HFFc6 (cell line): ENCODE data around the gene KCTD7. TPM values are rescaled to one million over a fixed set of nuclear protein-coding genes. Genes with fewer than 3 reads are reported as not detected.

Experiments
- DNase-seq: peaks from one replicate; pipeline ENCODE4 v3.0.0-alpha.2; 2018
- H3K27ac Mint-ChIP-seq: 2 replicates; pipeline ENCODE4 v1.8.0; 2020; ENCODE audit warnings: mild to moderate bottlenecking, mixed read lengths
- H3K27me3 Mint-ChIP-seq: 2 replicates; pipeline ENCODE4 v1.8.0; 2021; ENCODE audit warnings: mild to moderate bottlenecking, moderate library complexity, mixed read lengths; ENCODE audit not compliant: insufficient read depth
- H3K36me3 Mint-ChIP-seq: 2 replicates; pipeline ENCODE4 v1.8.0; 2021; ENCODE audit warnings: low read depth, mixed read lengths
- H3K4me1 Mint-ChIP-seq: 2 replicates; pipeline ENCODE4 v1.8.0; 2020; ENCODE audit warnings: low read depth, mixed read lengths
- H3K4me3 Mint-ChIP-seq: 2 replicates; pipeline ENCODE4 v1.8.0; 2020; ENCODE audit warnings: mild to moderate bottlenecking, moderate library complexity, mixed read lengths
- H3K9me3 Mint-ChIP-seq: 2 replicates; pipeline ENCODE4 v1.8.0; 2020; ENCODE audit warnings: mild to moderate bottlenecking, mixed read lengths
- total RNA-seq, 6 experiments: library from RNA; stranded (reverse); fragmentation: NEBNext Ultra II Directional; extraction: Animal tissue kit (Norgen Biotek cat#: 25700); gene quantifications; 2 replicates in 1 of 6; 3 replicates in 5 of 6; pipeline ENCODE4 v1.2.3, GENCODE V29; 2021
- TF ChIP-seq, protein P1 (sequence below): fragments of 200-600 bp; sonication (generic); IDR thresholded peaks from 2 replicates; pipeline ENCODE4 v1.5.0; 2021; ENCODE audit warnings: antibody characterized with exemption, mild to moderate bottlenecking

The KCTD7 gene
- total RNA-seq, 6 experiments from 2014 or later: 8.2 to 11.8 (median 10.1) TPM

DNA sequence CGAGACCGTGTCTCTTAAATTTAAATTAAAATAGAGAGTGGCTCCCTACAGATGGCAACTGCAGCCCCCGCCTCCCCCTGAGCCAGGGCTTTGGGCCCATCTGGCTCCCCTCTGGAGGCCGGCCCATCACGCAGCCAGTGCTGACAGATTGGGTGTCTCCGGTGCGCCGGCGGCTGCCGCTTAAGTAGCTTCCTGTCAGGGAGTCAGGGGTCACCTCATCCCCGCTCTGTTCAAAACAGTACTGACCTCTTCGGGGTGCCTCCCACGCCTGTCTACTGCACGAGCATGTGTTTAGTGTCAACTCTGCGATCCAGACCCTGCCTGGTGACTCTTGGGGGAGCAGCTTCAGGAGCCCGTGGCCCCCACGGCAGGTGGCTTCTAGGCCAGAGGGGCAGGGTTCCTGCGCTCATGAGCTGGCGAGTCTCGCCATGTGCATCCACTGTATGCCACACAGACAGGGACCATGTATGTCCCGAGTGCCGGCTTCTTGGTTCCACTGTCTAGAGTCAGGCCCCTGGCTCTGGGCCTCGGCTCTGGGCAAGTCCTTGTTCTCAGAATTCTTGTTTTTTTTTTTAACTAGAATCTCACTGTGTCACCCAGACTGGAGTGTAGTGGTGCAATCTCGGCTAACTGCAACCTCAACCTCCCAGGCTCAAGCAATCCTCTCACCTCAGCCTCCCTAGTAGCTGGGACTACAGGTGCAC, 36.1 kb downstream of the KCTD7 start:
- Mint-ChIP-seq H3K4me3 (no peak overlapping the region), H3K27me3 (no peaks in the 10 kb centered on the region; the same call in 1 of the 2 replicates), H3K4me1 (no peaks in the 10 kb centered on the region), H3K36me3 (peaks cover 11% of the 10 kb centered on the region), H3K27ac (no peak overlapping the region), H3K9me3 (no peaks in the 10 kb centered on the region)
- no peak for DNase-seq
- TF ChIP-seq, protein P1, sequence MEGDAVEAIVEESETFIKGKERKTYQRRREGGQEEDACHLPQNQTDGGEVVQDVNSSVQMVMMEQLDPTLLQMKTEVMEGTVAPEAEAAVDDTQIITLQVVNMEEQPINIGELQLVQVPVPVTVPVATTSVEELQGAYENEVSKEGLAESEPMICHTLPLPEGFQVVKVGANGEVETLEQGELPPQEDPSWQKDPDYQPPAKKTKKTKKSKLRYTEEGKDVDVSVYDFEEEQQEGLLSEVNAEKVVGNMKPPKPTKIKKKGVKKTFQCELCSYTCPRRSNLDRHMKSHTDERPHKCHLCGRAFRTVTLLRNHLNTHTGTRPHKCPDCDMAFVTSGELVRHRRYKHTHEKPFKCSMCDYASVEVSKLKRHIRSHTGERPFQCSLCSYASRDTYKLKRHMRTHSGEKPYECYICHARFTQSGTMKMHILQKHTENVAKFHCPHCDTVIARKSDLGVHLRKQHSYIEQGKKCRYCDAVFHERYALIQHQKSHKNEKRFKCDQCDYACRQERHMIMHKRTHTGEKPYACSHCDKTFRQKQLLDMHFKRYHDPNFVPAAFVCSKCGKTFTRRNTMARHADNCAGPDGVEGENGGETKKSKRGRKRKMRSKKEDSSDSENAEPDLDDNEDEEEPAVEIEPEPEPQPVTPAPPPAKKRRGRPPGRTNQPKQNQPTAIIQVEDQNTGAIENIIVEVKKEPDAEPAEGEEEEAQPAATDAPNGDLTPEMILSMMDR: no peak

DNA sequence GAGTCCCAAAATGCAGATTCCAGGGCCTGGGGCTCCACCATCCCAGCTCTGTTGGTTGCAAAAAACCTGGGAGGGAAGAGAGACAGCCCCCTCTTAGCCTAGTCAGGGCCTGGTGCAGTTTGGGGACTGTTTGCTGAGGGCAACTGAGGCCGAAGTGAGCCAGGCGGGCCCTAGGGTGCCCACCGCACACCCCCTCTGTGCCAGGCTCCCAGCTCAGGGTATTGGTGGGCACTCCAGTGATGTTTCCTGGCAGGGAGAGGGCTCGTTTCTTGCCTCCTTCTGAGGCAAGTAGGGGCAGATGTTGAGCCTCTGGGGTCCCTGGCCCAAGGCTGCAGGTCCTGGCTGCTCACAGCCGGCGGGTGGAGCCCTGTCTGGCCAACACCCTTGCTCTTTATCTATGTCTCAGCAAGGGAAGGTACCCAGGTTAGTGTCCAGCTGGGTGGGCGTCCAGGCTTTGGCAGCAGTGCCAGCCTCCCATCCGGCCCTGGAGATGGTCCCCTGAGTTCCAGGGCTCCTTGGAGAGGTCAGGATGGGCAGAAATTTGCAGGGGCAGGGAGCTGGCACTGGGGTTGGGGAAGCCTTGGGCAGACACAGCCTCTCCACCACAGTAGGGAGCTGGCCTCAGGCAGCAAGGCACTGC, 37.8 kb downstream of the KCTD7 start:
- no peak for DNase-seq
- peaks cover 12% of the 10 kb centered on the region for H3K36me3 Mint-ChIP-seq
- H3K4me3 Mint-ChIP-seq: no peak overlapping the region
- H3K27me3 Mint-ChIP-seq: no peaks in the 10 kb centered on the region; the same call in 1 of the 2 replicates
- H3K9me3 Mint-ChIP-seq: no peaks in the 10 kb centered on the region
- H3K4me1 Mint-ChIP-seq: 0 out of 2 replicates have a peak, but pooled peaks cover 4% of the 10 kb centered on the region
- TF ChIP-seq, protein P1: no peak
- H3K27ac Mint-ChIP-seq: no peak overlapping the region

DNA sequence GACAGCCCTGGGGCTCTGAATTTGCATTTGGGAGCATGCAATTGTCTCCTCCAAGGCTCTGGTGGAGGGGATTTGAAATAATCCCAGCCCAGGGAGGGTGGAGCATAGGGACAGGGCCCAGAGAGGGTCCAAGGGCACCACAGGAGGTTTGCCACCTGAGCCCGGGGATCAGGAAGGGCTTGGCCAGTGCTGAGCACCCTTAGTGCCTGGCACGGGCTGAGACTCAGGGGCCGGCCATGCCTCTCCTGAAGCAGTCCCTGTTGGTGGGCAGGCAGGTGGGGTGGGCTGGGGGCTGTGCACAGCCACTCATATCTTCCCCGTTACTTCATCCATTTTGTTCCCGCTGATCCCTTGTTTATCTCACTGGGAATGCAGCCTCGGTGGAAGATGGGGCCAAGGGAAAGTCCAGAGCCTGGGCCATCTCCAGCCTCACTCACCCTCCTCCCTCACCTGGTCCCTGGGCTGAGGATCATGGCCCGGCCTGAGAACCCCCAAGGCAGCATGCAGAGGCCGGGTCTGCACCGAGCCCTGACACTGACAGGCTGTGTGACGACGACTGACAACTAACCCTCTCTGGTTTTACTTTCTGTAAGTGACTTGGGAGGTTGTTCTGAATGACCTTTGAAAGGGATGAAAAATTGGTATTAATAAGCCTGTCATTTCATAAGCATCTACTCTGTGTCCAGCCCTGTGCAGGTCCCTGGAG, 38.5 kb downstream of the KCTD7 start:
- no peaks in the 10 kb centered on the region for H3K9me3 Mint-ChIP-seq
- H3K4me3 Mint-ChIP-seq: no peak overlapping the region
- DNase-seq: no peak
- 0 out of 2 replicates have a peak, but pooled peaks cover 5% of the 10 kb centered on the region for H3K4me1 Mint-ChIP-seq
- no peak overlapping the region for H3K27ac Mint-ChIP-seq
- no peaks in the 10 kb centered on the region; the same call in 1 of the 2 replicates for H3K27me3 Mint-ChIP-seq
- H3K36me3 Mint-ChIP-seq: peaks cover 12% of the 10 kb centered on the region
- TF ChIP-seq, protein P1: no peak

DNA sequence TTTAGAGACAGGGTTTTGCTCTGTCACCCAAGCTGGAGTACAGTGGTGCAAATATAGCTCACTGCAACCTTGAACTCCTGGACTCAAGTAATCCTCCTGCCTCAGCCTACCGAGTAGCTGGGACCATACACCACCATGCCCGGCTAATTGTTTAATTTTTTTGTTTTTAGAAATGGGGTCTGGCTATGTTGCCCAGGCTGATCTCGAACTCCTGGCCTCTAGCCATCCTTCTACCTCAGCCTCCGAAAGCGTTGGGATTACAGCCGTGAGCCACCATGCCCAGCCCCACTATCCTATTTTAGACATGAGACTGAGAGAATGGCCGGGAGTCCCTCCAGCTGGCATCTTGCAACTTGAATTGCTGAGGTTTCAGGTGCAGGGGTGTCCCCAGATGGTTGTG, 39.4 kb downstream of the KCTD7 start:
- Mint-ChIP-seq H3K4me3 (no peak overlapping the region), H3K27ac (no peak overlapping the region)
- TF ChIP-seq, protein P1: no peak

DNA sequence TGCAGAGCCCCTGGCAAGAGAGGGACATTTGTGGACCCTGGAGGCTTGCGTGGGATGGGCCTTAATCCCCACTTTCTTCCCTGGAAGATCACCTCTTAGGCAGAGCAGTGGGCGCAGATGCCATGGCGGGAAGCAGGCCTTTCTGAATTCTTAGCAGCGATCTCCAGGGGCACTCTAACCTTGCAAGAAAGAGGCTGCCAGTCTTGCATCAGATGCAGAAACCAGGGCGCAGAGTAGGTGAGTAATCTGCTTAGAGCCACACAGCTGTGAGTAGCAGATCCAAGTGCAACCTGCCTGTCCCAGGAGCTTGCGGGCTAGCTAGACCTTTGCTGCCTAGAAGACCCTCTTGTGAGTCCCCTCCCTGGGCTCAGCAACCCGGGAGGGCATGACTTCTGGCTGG, 40.0 kb downstream of the KCTD7 start:
- Mint-ChIP-seq H3K27ac (no peak overlapping the region), H3K4me1 (peaks cover 12% of the 10 kb centered on the region), H3K9me3 (no peaks in the 10 kb centered on the region), H3K27me3 (no peaks in the 10 kb centered on the region; the same call in 1 of the 2 replicates), H3K36me3 (peaks cover 13% of the 10 kb centered on the region), H3K4me3 (no peak overlapping the region)
- DNase-seq: no peak
- TF ChIP-seq, protein P1: no peak

More for the DNA sequence above, 39.4 kb downstream of the KCTD7 start:
- H3K9me3 Mint-ChIP-seq: no peaks in the 10 kb centered on the region
- H3K36me3 Mint-ChIP-seq: peaks cover 12% of the 10 kb centered on the region
- no peak for DNase-seq
- no peaks in the 10 kb centered on the region; the same call in 1 of the 2 replicates for H3K27me3 Mint-ChIP-seq
- peaks cover 6% of the 10 kb centered on the region for H3K4me1 Mint-ChIP-seq
